NCI-H82 treated with DMSO at 0.1 percent for 48 hours (cell line): ENCODE measurements around the gene RASL12.
"Not testable (repeated sequence)": the region's sequence is repeated elsewhere in the genome, so short reads cannot be mapped to it uniquely, and the experiment has no call there.

ENCODE experiments used
- DNase-seq: peaks from one replicate; lab custom pipeline; 2025; ENCODE audit not compliant: unreplicated experiment; lab: John Stamatoyannopoulos, UW

The RASL12 gene

DNA sequence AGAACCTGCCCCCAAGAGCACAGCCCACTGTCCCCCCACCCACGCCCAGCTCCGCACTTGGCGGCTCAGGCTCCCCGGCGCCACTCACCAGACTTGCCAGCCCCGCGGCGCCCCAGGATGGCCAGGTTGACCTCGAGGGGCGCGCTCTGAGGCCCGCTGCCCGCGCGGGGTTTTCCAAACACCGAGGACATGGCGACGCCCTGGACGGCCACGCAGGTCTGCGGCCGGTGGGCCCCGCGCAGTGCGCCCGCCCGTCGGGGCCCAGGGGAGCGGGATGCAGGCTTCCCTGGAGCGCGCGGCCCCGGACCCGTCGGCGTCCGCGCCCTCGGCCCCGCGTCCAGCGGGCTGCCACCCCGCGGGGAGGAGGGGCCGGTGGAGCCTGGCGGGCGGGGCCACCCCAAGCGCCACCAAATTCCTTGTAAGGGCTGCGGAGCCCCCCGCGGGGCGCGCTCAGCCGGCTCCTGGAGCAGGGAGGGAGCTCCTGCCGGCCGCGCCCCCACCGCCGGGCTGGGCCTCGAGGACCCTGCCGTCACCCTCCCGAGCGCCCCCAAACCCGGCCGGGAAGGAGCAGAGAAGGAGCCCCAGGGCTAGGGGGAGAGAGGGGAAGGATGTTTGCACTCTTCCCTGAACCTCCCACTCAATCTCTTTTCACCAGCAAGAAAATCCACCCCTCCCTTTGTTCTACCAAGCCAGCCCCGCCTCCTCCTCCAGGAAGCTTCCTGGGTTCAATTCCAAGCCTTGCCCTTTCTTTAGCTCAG lies at the start of gene RASL12:
Gene RASL12 (minus strand): TSS at position 347 of the 758 bp plus-strand sequence. CDS start 156 bp downstream, at position 191.
- no peak for DNase-seq

DNA sequence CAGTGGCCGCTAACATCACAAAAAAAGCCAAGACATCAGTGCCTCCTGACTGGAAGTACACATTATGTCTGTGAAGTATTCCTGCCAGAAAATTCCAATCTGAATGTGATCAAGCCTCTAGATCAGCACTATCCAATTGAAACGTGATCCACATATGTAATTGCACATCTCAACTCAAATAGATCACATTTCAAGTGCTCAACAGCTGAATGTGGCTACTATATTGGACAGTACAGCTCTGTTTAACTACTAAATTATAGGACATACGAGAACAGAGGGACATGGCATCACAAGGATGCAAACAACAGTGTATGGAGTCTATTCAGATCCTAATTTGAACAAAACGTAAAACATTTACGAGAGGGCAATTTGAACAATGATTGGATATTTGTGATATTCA lies 47.8 kb upstream of the RASL12 start:
- peak; percentile 71 for DNase-seq

GRCh38 chr15:65115086-65115485 lies 47.3 kb upstream of the RASL12 start, which contains the start of gene UBAP1L:
Gene UBAP1L, minus strand, starts transcription at chr15:65115200. Its CDS starts 8,985 bp downstream, at chr15:65106215.
- DNase-seq, result peak; percentile 95

- DNase-seq, result peak; percentile 93
Measured at GRCh38 chr15:65110676-65111292, 43.0 kb upstream of the RASL12 start.

DNA sequence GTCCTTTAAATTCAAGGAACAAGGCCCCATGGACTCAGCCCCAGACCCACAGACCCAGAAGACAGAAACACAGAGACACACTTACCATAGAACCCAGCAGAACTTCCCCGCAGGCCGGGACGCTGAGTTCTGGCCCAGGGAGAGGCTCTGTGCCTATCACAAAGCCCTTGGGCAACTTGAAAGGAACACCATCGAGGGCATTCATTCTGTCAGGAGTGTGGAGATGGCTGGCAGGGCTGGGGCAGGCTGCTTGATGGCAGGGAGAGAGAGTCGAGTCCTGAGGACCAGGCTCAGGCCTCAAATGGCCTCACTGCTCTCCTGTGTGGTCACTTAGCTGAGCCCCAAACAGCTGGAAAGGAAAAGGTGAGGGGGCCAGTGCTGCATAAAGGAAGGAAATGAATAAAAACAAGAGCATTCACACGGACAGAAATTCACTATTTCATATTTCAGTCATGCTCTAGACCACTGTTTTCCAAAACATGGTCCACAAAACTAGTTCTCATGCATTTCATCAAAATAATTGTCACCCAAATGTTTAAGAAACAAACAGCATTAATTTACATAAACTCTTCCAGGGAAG lies 38.3 kb upstream of the RASL12 start:
- no peak for DNase-seq

GRCh38 chr15:65105038-65105437 lies 37.2 kb upstream of the RASL12 start:
- DNase-seq, result no peak

DNA sequence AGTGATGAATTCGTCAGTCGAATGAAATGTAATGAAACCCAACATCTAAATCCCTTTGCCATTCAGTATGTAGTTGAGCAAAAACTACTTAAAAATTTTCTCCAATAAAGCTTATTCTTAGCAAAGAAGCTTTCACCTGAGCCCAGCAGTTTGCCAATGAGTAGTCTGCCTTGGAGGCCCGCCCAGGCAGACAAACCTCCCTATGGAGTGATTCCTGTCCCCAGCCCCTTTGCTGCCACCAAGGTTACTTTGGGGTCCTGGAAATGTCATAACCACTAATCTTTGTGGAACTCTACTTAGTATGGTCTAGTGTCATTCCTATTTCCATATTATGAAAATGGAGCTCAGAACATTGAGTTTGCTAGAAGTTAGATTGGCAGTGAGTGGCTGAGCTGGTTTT lies 35.1 kb upstream of the RASL12 start:
- DNase-seq, result no peak

DNA sequence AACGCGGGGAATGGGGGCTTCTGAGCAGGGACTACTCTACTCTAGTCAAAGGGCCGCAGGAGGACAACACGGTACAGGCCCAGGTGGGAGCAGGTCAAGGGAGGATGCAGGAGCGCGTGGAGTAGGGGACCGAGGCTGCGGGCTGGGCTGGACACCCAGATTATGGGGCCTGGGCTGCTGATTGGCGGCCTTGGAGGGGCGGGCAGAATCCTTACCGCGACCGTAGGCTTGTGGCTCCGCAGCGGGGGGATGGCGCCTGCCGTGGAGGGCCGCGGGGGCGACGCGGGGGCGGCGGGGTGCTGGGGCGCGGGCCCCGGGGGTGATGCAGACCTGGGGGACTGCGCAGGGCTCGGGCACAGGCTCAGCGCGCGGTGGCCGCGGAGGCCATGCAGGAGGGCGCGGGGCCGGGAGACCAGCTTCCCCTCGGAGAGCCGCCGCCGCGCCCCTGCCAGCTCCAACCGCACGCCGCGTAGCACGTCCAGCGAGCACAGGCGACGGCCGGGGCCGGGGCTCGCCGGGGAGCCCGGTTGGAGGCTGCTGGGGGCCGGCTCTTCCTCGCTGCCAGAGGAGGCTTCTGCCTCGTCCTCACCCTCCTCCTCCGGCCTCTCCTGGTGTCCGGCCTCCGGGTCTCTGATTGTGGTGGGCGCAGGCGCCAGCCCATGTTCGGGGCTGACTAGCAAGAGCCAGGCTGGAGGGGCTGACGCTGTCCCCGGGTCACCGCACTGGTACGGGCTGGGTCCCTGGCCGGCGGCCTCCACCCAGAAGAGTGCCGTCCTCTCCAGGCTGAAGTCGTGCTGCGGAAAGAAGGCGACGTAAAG lies 34.3 kb upstream of the RASL12 start:
- no peak for DNase-seq

- DNase-seq, result no peak
Measured at GRCh38 chr15:65101411-65101890, 33.7 kb upstream of the RASL12 start.

DNA sequence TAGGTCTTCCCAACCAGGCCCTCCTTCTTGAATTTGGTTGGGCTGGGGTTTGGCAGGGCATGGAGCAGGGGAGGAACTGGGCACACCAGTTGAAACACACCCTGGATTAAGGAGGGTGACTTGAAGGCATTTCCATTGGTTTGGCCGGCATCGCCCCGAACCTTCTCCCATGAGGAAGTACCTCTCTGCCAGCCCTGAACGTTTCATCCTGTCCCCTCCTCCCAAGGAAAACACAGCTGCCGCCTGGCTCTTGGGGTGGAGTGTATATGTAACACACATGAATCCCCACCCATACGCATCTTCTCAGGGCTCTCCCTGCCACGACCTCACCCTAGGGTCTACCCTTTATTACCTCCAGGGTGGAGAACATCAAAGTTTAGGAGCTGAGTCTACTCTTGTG lies 32.7 kb upstream of the RASL12 start:
- DNase-seq, result no peak

DNA sequence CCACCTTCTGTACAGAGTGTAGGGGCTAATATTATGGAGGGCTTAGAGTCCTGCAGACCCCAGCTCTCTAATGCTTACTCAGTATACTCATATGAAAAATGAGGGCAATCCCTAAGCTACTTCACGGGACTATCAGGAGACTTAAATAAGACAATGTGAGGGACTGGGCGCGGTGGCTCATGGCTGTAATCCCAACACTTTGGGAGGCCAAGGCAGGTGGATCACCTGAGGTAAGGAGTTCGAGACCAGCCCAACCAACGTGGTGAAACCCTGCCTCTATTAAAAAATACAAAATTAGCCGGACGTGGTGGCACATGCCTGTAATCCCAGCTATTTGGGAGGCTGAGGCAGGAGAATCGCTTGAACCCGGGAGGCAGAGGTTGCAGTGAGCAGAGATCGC lies 32.0 kb upstream of the RASL12 start:
- DNase-seq, result not testable (repeated sequence)

DNA sequence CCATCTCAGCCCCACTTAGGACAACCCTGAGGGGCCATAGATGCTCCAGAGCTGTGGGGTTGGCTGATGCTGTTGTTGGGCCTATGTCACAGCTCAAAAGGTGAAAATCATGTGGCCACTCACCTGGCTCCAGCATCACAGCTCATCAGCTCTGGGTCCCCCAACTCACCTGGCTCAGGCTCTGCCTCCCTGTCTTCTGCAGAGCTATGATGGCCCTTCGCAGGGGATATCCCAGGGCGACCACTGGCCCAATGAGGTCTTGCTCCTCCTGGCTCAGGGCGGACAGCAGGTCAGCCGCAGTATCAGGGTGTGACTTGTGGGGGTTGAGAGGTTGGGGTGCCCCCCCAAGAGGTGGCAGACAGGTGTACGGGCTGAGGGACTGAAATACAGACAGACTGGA lies 31.5 kb upstream of the RASL12 start:
- no peak for DNase-seq

DNA sequence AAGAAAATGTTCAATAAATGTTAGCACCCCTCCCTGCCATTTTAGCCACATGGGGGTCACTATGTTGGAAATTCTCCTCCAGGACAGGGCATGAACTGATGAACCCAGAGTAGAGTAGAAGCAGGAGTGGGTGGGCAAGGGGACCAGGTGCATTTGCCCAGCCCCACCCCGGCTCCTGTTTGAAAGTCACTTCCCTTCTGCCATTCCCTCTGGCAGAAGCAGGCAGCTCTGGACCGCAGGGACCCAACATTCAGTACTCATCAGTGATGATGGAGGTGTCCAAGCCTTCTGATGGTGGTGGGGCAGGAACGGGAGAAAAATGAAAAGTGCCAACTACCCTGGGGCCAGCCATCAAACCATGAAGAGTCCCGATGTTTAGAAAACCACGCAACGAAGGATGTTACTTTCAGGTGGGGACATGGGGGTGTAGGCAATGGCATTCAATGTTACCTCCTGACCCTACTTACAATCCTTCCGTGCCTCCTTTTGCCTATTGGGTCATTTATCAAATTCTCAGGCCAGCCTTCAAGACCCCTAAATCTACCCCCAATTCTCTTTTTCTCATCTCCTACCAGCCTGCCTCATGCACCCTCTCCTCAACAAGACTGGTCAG lies 30.0 kb upstream of the RASL12 start:
- DNase-seq, result no peak

- no peak for DNase-seq
Measured at GRCh38 chr15:65096481-65097385, 28.9 kb upstream of the RASL12 start.

- no peak for DNase-seq
Measured at GRCh38 chr15:65095747-65096104, 27.9 kb upstream of the RASL12 start.

- DNase-seq, result no peak
Measured at GRCh38 chr15:65095011-65095746, 27.4 kb upstream of the RASL12 start.

DNA sequence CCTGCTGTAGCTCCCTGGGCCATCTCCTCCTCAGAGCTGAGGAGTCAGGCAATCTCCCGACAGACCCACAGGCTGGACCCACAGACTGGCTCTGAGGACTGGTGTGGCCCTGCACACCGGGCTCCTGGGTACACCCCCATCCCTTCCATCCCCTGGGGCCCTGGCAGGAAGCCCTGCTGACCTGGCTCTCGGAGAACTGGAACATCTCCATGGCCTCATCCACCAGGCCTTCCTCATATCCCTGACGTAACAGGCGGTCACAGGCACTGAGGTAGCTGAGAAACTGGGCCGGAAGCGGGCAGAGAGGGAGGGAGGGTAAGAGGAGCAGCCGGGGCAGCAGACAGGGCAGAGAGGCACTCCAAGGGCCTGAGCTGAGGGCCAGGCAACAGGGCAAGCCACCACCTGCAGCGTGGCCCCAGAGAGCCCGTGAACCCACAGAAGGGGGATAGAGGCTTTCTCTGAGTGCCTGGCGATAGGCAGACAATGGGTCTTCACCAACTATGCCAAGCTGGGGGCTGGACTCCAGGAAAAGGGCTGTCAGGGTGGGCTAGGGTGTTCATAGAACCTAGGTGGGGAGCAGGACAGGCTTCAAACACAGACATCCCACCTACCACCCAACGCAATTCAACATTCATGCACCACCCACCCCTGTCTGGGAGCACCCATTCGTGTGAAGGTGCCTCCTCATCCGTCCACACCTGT lies 26.7 kb upstream of the RASL12 start:
- DNase-seq, result no peak

- not testable (repeated sequence) for DNase-seq
Measured at GRCh38 chr15:65093793-65094170, 26.0 kb upstream of the RASL12 start.
